Small intestine (tissue), 7 donors: ENCODE data around the gene CBLC. TPM values are rescaled to one million over a fixed set of nuclear protein-coding genes. Genes with fewer than 3 reads are reported as not detected.
"Not testable (repeated sequence)": the region's sequence is repeated elsewhere in the genome, so short reads cannot be mapped to it uniquely, and the experiment has no call there.

ENCODE experiments used
- DNase-seq, 2 donors: peaks; one replicate each; pipeline versions ENCODE4 v3.0.0 to v3.0.0-alpha.2; 2013
- FAIRE-seq: peaks from 2 replicates; lab custom pipeline; 2012; peaks lifted over from hg19 to GRCh38; lab: Jason Lieb, UNC
- H3K27ac ChIP-seq, 3 donors: one replicate each; pipeline ENCODE4 v1.5.1; 2013; ENCODE audit warnings: low read length in 2 of 3, mild to moderate bottlenecking in 2 of 3, control low read depth in 1 of 3, inconsistent platforms in 1 of 3, low read depth in 1 of 3, moderate library complexity in 1 of 3
- H3K27me3 ChIP-seq, 3 donors: one replicate each; pipeline ENCODE4 v1.6.1; 2013; ENCODE audit warnings: low read length in 3 of 3, inconsistent platforms in 1 of 3; ENCODE audit not compliant: control insufficient read depth in 3 of 3, insufficient read depth in 3 of 3
- H3K36me3 ChIP-seq, 3 donors: one replicate each; pipeline ENCODE4 v1.6.1; 2013; ENCODE audit warnings: low read length in 3 of 3, inconsistent platforms in 1 of 3, low read depth in 1 of 3, mild to moderate bottlenecking in 1 of 3, moderate library complexity in 1 of 3; ENCODE audit not compliant: control insufficient read depth in 3 of 3, insufficient read depth in 2 of 3
- H3K4me1 ChIP-seq, 3 donors: one replicate each; pipeline ENCODE4 v1.6.1; 2013; ENCODE audit warnings: low read length in 2 of 3, inconsistent platforms in 1 of 3, low read depth in 1 of 3, mild to moderate bottlenecking in 1 of 3, moderate library complexity in 1 of 3; ENCODE audit not compliant: control insufficient read depth in 3 of 3, insufficient read depth in 2 of 3
- H3K4me3 ChIP-seq, 3 donors: one replicate each; pipeline ENCODE4 v1.5.1; 2013; ENCODE audit warnings: low read length in 3 of 3, control low read depth in 1 of 3, inconsistent platforms in 1 of 3, low read depth in 1 of 3, mild to moderate bottlenecking in 1 of 3, moderate library complexity in 1 of 3
- H3K9me3 ChIP-seq, 2 donors: one replicate each; pipeline ENCODE4 v1.6.1; 2013; ENCODE audit warnings: low read depth in 1 of 2, low read length in 1 of 2; ENCODE audit not compliant: control insufficient read depth in 2 of 2, insufficient read depth in 1 of 2
- WGBS, 3 donors: extraction: QIAGEN DNeasy Blood & Tissue Kit; methylation state at CpG; one replicate each; pipeline ENCODE4 v1.1.7; 2013; 5-methylcytosine and 5-hydroxymethylcytosine counted together
- polyA plus RNA-seq, 4 donors: library from polyadenylated mRNA; stranded (reverse) in 3 of 4; unstranded in 1 of 4; fragments of 200-250 nt in 3 of 4; fragments of 120-200 nt in 1 of 4; gene quantifications; one replicate each; pipeline versions ENCODE4 v1.2.1 to v1.2.3, GENCODE V29; 2013
- donor health status: healthy with polysubstance abuse.
- donor health status: control.
- donor health status: control.
- donor health status: Bipolar disorder and iron deficiency.
- donor health status: healthy.

CBLC gene
- polyA plus RNA-seq, 4 donors, result 54.0 to 162 (median 92.3) TPM

DNA sequence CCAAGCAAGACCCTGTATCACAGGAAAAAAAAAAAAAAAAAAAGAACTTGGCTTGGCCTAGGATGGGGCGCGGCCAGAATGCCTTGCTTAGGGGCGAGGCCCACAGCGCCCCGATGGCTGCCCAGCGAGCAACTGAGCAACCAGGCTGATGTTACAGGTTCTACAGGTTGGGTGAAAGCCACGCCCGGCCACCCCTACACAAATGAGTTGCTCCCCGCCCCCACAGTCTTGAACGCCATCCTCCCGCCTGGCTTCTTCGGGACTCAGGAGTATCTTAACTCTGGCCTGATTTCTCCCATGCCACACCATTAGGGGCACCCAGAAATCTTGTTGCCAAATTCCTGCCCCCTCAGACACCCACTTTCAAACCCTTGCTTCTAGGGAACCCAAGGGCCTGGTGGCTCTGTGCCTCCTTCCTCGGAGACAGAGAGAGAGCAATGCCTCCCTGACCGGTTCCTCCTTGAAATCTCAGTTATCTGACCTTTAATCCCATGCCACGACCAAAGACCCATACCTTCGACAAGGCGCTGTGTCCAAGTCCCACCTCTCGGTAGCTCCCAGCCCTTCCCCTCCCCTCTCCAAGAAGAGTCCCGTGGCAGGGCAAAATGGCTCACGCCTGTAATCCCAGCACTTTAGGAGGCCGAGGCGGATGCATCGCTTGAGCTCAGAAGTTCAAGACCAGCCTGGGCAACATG, 1.1 kb upstream of the CBLC start:
- H3K36me3 ChIP-seq, result peaks cover 0 to 24% (median 1%) of the 10 kb centered on the region in 3 donors
- FAIRE-seq (no peak), DNase-seq (peak; percentile 96 to 97)
- WGBS, 3 donors, result 19 to 64% (median 46%) methylated on average over 23 of the region's 23 CpGs
- H3K4me1 ChIP-seq, result peaks cover 0 to 34% (median 2%) of the 10 kb centered on the region in 3 donors
- no peaks in the 10 kb centered on the region for H3K27me3 ChIP-seq
- H3K27ac ChIP-seq, result peak overlapping the region; percentile 88 to 99 (median 94)
- H3K9me3 ChIP-seq, result no peaks in the 10 kb centered on the region
- peak overlapping the region in 2 of 3 donors; percentile 53 to 90 for H3K4me3 ChIP-seq

GRCh38 chr19:44779150-44779549, 1.5 kb downstream of the CBLC start:
- 46 to 69% (median 51%) methylated on average over 2 of the region's 2 CpGs for WGBS, 3 donors
- peak overlapping the region in 2 of 3 donors; percentile 41 to 63 for H3K4me3 ChIP-seq
- H3K27ac ChIP-seq, result peak overlapping the region in 2 of 3 donors; percentile 46 to 57
- FAIRE-seq (no peak), DNase-seq (no peak)
- H3K27me3 ChIP-seq, result no peaks in the 10 kb centered on the region
- no peaks in the 10 kb centered on the region for H3K9me3 ChIP-seq
- H3K36me3 ChIP-seq, result peaks cover 0 to 40% (median 1%) of the 10 kb centered on the region in 3 donors
- peaks cover 0 to 34% (median 2%) of the 10 kb centered on the region in 3 donors for H3K4me1 ChIP-seq

DNA sequence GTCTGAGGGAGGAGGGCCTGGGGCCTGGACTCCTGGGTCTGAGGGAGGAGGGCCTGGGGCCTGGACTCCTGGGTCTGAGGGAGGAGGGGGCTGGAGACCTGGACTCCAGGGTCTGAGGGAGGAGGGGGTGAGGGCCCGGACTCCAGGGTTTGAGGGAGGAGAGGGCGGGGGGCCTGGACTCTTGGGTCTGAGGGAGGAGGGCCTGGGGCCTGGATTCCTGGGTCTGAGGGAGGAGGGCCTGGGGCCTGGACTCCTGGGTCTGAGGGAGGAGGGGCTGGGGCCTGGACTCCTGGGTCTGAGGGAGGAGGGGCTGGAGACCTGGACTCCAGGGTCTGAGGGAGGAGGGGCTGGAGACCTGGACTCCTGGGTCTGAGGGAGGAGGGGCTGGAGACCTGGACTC, 4.0 kb downstream of the CBLC start:
- H3K27ac ChIP-seq, H3K9me3 ChIP-seq, FAIRE-seq, DNase-seq, H3K27me3 ChIP-seq, H3K4me3 ChIP-seq: not testable (repeated sequence)
- WGBS, 3 donors, result 79 to 100% (median 89%) methylated on average over 2 of the region's 2 CpGs
- Histone ChIP-seq H3K4me1 (peaks cover 0 to 19% (median 0%) of the 10 kb centered on the region in 3 donors), H3K36me3 (peaks cover 0 to 61% (median 1%) of the 10 kb centered on the region in 3 donors)

GRCh38 chr19:44782729-44783128, 5.0 kb downstream of the CBLC start:
- Histone ChIP-seq H3K36me3 (peaks cover 0 to 71% (median 3%) of the 10 kb centered on the region in 3 donors), H3K27me3 (no peaks in the 10 kb centered on the region), H3K9me3 (no peaks in the 10 kb centered on the region), H3K4me3 (no peak overlapping the region), H3K4me1 (peaks cover 0 to 19% (median 0%) of the 10 kb centered on the region in 3 donors), H3K27ac (no peak overlapping the region)
- 75 to 85% (median 81%) methylated on average over 5 of the region's 5 CpGs for WGBS, 3 donors
- DNase-seq (no peak), FAIRE-seq (no peak)

DNA sequence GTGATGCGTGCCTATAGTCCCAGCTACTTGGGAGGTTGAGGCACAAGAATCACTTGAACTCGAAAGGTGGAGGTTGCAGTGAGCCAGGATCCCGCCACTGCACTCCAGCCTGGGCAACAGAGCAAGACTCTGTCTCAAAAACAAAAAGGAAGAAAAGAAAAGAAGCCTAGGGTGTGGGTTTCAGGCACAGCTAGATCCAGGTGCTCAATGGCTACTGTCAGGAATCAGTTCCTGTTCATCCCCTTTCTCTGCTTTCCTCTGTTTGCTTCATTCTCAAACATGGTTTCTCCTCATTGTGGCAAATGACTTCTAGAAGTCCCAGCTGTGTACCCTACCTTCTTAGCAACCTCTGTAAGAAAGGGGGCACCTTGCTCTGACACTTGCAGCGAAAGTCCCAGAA, 5.9 kb downstream of the CBLC start:
- Histone ChIP-seq H3K27ac (no peak overlapping the region), H3K4me1 (peaks cover 0 to 19% (median 0%) of the 10 kb centered on the region in 3 donors), H3K9me3 (no peaks in the 10 kb centered on the region), H3K4me3 (no peak overlapping the region), H3K27me3 (no peaks in the 10 kb centered on the region), H3K36me3 (peaks cover 0 to 79% (median 4%) of the 10 kb centered on the region in 3 donors)
- DNase-seq (no peak), FAIRE-seq (no peak)
- 92 to 99% (median 94%) methylated on average over 4 of the region's 4 CpGs for WGBS, 3 donors

DNA sequence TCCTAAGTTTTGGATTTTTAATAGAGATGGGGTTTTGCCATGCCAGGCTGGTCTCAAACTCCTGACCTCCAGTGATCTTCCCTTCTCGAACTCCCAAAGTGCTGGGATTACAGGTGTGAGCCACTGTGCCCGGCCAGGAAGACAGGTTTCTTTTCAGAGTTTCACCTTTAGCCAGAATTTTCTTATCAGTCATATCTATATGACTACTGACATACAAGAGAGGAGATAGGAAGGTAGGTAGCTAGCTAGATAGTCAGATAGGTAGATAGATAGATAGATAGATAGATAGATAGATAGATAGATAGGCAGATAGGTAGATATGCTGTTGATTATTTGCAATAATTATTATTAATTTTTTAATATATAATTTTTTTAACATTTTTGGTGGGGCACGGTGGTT, 7.6 kb downstream of the CBLC start:
- WGBS, 3 donors, result 53 to 75% (median 69%) methylated on average over 3 of the region's 3 CpGs
- Histone ChIP-seq H3K4me3 (no peak overlapping the region), H3K9me3 (no peaks in the 10 kb centered on the region), H3K27ac (no peak overlapping the region), H3K27me3 (no peaks in the 10 kb centered on the region), H3K4me1 (peaks cover 0 to 7% (median 0%) of the 10 kb centered on the region in 3 donors), H3K36me3 (peaks cover 0 to 89% (median 16%) of the 10 kb centered on the region in 3 donors)
- no peak for FAIRE-seq
- no peak for DNase-seq

- peaks cover 0 to 3% (median 0%) of the 10 kb centered on the region in 3 donors for H3K4me1 ChIP-seq
- no peak overlapping the region for H3K4me3 ChIP-seq
- H3K36me3 ChIP-seq, result peaks cover 0 to 91% (median 16%) of the 10 kb centered on the region in 3 donors
- DNase-seq, result no peak
- WGBS, 3 donors, result 81 to 88% (median 84%) methylated on average over 15 of the region's 15 CpGs
- no peaks in the 10 kb centered on the region for H3K27me3 ChIP-seq
- no peak overlapping the region for H3K27ac ChIP-seq
- no peak for FAIRE-seq
- no peaks in the 10 kb centered on the region for H3K9me3 ChIP-seq
Observed at GRCh38 chr19:44785993-44786392, 8.3 kb downstream of the CBLC start.

- FAIRE-seq (no peak), DNase-seq (no peak)
- Histone ChIP-seq H3K27ac (no peak overlapping the region), H3K27me3 (no peaks in the 10 kb centered on the region), H3K4me3 (no peak overlapping the region), H3K9me3 (no peaks in the 10 kb centered on the region), H3K4me1 (no peaks in the 10 kb centered on the region), H3K36me3 (peaks cover 0 to 98% (median 26%) of the 10 kb centered on the region in 3 donors)
- WGBS, 3 donors, result 89 to 92% (median 91%) methylated on average over 6 of the region's 6 CpGs
Observed at GRCh38 chr19:44788971-44789370, 11.3 kb downstream of the CBLC start.
